HG03139 (cell line): ENCODE data around the gene OR2T33.
"Not testable (repeated sequence)": the region's sequence is repeated elsewhere in the genome, so short reads cannot be mapped to it uniquely, and the experiment has no call there.

Experiments used
- ATAC-seq: cut with Tn5 transposase; IDR thresholded peaks from one replicate; pipeline ENCODE4 v1.9.1; 2021; ENCODE audit not compliant: unreplicated experiment

The OR2T33 gene

GRCh38 chr1:248277876-248278275 lies at the start of gene OR2T33:
Gene OR2T33, minus strand, starts transcription at chr1:248277976. Its CDS starts 4,162 bp downstream, at chr1:248273814.
- no peak for ATAC-seq

GRCh38 chr1:248324468-248324867 lies 46.7 kb upstream of the OR2T33 start, which contains the start of gene OR2M7:
Gene OR2M7, minus strand, starts transcription at chr1:248324568. Its CDS starts 0 bp downstream, at chr1:248324568.
- ATAC-seq = no peak

- ATAC-seq = no peak
Measured at GRCh38 chr1:248316796-248317195, 39.0 kb upstream of the OR2T33 start.

- not testable (repeated sequence) for ATAC-seq
Measured at GRCh38 chr1:248306740-248307139, 29.0 kb upstream of the OR2T33 start.

GRCh38 chr1:248306103-248306502 lies 28.3 kb upstream of the OR2T33 start:
- no peak for ATAC-seq

GRCh38 chr1:248305672-248306071 lies 27.9 kb upstream of the OR2T33 start:
- ATAC-seq = not testable (repeated sequence)

- ATAC-seq = no peak
Measured at GRCh38 chr1:248303324-248303723, 25.5 kb upstream of the OR2T33 start, which contains the start of gene OR2T12. Gene OR2T12, minus strand, starts transcription at chr1:248303424. Its CDS starts 7,846 bp downstream, at chr1:248295578.

GRCh38 chr1:248288391-248288790 lies 10.6 kb upstream of the OR2T33 start:
- ATAC-seq = no peak

GRCh38 chr1:248273225-248273624 lies 4.6 kb downstream of the OR2T33 start:
- ATAC-seq = not testable (repeated sequence)

- ATAC-seq = no peak
Measured at GRCh38 chr1:248268178-248268577, 9.6 kb downstream of the OR2T33 start.

- ATAC-seq = not testable (repeated sequence)
Measured at GRCh38 chr1:248259309-248259708, 18.5 kb downstream of the OR2T33 start.

- ATAC-seq = peak; percentile 86
Measured at GRCh38 chr1:248243204-248243603, 34.6 kb downstream of the OR2T33 start.

GRCh38 chr1:248239478-248239877 lies 38.3 kb downstream of the OR2T33 start:
- no peak for ATAC-seq

GRCh38 chr1:248231117-248231516 lies 46.7 kb downstream of the OR2T33 start, which contains the start of gene OR2M4:
Gene OR2M4, plus strand, starts transcription at chr1:248231417. Its CDS starts 7,512 bp downstream, at chr1:248238929.
- ATAC-seq = no peak

GRCh38 chr1:248229360-248229908 lies 48.3 kb downstream of the OR2T33 start:
- no peak for ATAC-seq

- ATAC-seq = no peak
Measured at GRCh38 chr1:248225537-248225936, 52.2 kb downstream of the OR2T33 start.
